GM19035 (cell line): ENCODE measurements around the gene CPO.
"Not testable (repeated sequence)": the region's sequence is repeated elsewhere in the genome, so short reads cannot be mapped to it uniquely, and the experiment has no call there.

Source experiments
- ATAC-seq: cut with Tn5 transposase; IDR thresholded peaks from one replicate; pipeline ENCODE4 v1.9.1; 2021; ENCODE audit not compliant: unreplicated experiment

The CPO gene, protein sequence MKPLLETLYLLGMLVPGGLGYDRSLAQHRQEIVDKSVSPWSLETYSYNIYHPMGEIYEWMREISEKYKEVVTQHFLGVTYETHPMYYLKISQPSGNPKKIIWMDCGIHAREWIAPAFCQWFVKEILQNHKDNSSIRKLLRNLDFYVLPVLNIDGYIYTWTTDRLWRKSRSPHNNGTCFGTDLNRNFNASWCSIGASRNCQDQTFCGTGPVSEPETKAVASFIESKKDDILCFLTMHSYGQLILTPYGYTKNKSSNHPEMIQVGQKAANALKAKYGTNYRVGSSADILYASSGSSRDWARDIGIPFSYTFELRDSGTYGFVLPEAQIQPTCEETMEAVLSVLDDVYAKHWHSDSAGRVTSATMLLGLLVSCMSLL

GRCh38 chr2:206939340-206939739, at the start of gene CPO:
TSS of gene CPO (plus strand) at chr2:206939518. CDS start at chr2:206939600, 82 bp downstream.
- ATAC-seq = no peak

DNA sequence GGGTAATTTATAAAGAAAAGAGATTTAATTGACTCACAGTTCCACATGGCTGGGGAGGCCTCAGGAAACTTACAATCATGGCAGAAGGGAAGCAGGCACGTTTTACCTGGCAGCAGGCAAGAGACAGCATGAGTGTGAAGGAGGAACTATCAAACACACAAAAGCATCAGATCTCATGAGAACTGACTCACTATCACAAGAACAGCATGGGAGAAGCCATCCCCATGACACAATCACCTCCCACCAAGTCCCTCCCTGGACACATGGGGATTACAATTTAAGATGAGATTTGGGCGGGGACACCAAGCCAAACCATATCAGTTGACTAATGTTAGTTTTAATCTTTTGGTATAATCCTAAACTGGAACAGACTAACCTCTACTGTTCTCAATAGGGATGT, 49.1 kb upstream of the CPO start:
- no peak for ATAC-seq

DNA sequence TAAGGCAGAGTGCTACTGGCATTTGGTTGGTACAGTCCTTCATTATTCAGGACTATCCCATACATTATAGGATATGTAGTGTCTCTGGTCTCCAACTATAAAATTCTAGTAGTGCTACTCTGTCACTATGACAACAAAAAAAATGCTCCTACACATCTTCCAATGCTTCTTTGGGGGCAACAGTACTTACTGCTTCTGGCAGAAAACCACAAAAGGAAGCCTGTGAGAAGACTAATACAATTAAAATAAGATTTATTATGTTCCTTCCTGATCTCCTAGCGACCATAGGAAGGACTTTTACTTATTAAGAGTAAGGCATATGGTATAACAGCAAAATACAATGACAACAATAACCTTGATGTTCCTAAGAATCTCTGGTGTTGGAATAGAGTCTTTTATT, 48.4 kb upstream of the CPO start:
- ATAC-seq = no peak

DNA sequence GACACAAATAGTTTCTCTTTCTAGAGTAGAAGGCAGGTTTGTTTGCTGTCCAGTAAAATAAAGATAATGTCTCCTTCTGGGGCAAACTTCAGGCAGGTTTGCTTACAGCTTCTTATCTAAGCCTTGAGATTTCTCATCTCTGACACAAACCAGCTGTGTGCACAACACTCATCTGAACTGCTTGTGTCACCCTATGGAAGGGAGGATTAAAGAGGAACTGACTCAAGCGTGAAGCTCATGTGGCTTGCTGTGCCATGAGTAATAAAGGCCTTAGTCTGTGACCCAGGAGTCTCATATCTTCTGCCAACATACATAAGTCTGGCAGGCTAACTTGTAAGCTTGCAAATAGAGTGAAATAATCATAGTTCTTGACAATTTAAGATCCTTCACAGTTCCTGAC, 24.2 kb upstream of the CPO start:
- ATAC-seq = peak; percentile 52

DNA sequence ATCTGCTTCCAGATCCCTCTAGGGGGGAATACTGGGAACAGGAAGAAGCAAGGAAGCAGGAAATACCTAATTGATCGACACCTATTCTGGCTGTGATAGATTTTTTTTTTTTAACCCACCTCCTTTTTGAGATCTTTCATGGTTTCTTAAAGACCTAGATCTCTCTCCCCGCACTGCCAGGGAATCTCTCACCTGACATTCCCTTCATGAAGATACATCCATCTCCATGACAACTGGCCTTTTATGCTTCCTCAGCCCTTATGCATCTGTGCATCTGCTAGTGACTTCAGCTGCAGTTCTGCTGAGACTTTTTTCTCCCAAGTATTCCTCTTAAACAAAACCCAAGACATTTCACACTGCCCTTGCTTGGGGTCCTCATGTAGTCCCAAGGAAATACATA, 21.1 kb upstream of the CPO start:
- ATAC-seq = no peak

GRCh38 chr2:206920310-206920709, 19.0 kb upstream of the CPO start:
- ATAC-seq = no peak

- ATAC-seq = no peak
Observed at GRCh38 chr2:206920951-206921350, 18.4 kb upstream of the CPO start.

DNA sequence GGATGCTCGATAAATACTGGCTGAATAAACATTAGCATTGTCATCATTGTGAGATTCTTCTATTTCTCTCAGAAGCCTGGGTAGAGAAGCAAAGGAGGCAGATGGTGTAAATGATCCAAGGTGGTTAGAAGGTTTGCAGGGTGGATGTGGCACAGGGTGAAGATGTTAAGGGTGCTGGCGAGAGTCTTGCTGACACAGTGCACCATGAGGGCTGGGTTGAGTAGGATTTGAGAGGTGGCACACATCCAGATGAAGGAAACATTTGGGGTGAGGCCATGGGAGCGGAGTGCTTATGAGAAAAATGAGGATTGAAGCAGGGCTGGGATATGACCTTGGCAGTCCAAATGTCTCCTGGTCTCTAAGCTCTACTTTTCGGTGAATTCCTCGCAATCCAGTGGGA, 17.8 kb upstream of the CPO start:
- ATAC-seq = no peak

DNA sequence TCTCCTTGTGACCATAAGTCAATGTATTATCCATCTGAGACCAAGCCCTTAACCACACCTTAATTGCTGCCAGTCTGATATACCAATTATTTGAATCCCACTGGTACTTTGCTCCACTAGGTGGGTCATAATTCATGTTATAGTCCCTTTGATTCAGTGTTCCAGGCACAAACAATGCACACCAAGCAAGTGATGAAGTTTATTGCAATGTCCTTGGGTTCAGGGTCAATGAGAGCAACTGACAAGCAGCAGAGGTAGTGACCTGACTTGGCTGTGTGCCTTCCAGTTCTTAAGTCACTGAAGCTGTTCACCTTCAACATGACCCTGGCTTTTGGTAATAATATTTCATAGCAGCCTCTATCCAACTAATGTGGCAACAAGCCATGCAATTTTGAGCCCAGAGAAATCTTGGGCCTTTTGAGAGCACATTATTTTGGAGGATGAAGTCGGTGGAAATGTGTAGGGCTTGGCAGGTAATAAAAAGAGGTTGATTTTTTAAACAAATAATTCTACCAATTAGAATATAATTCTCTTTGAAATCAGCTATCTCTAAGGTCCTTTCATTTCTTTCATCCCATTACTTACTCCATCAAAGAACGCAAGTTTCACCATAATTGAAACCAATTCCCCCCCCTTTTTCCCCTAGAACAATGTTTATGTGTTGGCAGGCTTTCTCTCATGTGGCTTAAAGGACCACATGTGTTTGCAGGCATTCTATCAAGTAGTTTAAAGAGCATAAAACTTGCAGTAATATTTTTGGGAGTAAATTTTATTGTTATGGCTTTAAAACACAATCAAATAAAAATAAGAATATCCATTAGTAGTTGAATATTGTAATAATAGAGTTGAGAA, 3.1 kb upstream of the CPO start:
- ATAC-seq = no peak

- ATAC-seq = no peak
Observed at GRCh38 chr2:206936843-206937230, 2.5 kb upstream of the CPO start.

DNA sequence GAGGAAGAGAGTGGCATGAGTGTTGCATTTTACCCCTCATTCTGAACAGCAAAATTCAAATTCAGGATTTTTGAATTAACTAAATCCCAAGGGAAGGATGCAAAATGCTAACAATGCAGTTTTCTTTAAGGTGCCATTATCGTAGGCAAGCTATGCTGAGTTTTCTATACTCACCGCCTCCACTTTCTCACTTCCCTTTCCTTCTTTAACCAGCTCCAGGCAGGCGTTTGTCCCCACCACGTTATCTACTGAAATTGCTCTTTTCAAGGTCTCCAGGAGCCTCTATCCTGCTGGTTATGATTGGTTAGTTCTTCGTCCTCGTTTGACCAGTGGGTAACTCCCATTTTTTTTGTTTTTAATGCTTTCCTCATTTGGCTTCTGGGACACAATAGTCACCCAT, 1.8 kb upstream of the CPO start:
- peak; percentile 84 for ATAC-seq

DNA sequence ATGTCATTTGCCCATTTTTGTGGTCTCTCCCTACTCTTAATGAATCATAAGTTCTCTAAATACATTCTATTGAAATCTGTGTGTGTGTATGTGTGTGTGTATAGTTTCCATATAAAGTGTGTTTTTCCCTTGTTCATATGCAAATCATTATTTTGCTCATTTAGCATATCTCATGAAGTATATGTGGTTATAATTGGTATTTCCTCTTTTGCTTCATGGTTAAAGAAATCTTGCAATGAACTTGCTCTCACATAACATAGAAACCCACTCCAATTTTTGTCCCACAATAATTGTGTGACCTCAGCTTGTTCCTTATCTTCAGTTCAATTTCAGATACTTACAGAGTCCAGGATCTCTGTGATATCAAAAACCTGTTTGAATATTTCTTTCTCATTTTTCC, 1.2 kb downstream of the CPO start:
- ATAC-seq = no peak

- no peak for ATAC-seq
Observed at GRCh38 chr2:206942592-206943478, 3.5 kb downstream of the CPO start.

GRCh38 chr2:206953404-206953803, 14.1 kb downstream of the CPO start:
- ATAC-seq = not testable (repeated sequence)

DNA sequence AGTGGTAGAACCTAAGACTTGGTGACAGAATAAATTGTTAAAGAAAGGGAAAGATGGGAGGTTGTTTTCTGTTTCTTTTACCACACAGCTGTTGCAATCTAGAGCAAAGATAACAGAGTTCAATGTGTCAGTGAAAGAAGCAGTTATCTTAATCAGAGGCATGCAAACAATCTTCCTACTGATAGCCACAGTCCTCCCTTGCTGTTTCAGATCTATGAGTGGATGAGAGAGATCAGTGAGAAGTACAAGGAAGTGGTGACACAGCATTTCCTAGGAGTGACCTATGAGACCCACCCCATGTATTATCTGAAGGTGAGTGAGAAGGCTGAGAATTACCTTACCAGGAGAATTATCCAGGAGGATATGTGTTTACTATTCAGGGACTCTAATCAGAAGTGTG, 15.9 kb downstream of the CPO start:
- ATAC-seq = no peak

DNA sequence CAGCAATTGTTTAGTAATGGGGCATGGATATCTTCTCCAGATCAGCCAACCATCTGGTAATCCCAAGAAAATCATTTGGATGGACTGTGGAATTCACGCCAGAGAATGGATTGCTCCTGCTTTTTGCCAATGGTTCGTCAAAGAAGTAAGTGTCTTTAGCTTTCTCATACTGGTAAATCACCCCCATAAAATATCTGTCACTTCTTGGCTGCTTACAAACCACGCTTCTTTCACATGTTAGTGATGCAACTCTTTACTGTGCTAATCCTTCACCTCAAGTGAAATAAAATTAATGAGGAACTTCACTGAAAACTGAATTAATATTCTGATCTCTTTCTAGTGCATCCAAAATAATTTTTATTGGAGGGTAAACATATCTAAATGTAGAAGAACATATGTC, 18.9 kb downstream of the CPO start:
- ATAC-seq = no peak

- ATAC-seq = no peak
Observed at GRCh38 chr2:206962966-206963365, 23.6 kb downstream of the CPO start.

DNA sequence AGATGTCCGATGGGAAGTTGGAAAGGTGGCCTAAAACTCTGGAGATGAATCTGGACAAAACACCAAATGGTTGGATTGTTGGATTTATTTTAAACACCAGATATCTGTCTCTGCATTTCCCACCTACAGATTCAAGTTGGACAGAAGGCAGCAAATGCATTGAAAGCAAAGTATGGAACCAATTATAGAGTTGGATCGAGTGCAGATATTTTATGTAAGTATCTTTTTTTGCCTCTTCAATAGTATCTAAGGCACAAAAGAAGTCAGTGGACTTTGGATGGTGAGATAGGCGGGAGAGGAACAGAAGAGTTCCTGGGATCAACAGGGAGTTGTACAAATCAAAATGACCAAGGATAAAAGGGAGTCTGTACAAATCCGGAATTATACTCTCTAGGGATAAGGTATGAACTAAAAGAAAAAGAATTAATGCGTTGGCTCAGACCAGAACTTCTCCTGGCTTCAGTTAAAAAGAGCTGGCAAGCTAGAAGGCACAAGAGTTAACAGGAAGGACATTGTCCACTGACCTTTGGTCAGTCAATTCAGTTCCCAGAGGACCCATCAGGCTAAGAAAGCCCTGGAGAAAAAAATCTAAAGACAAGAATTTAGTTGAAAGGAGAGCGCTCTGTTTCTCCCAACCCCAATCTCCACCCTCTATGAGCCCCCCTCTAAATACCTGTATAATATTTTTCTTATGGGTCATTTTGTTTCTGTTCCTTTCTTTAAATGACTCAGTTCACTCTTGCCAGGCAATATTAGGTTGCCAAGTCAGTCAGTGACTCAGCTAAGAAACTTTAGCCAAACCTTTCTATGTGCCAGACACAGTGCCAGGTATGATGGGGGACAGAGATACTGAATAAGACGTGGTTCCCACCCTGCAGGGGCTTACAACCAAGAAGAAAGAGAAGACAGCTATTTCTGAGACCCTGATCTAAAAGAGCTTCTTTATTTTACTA, 29.1 kb downstream of the CPO start:
- ATAC-seq = no peak

GRCh38 chr2:206969192-206969591, 29.9 kb downstream of the CPO start:
- no peak for ATAC-seq
